Stimulated activated CD4-positive, alpha-beta T cell treated with anti-CD3 and anti-CD28 coated beads, Interleukin-2, amount 100 ng/mL, for 48 hours (primary cell): ENCODE measurements around the gene RYR2.

ENCODE experiments used
- DNase-seq, 2 donors: peaks; one replicate each; pipeline ENCODE4 v3.0.0-alpha.2; 2020

Gene RYR2

GRCh38 chr1:237033061-237033460, 8.9 kb upstream of the RYR2 start:
- no peak for DNase-seq

- no peak for DNase-seq
Observed at GRCh38 chr1:237033804-237034203, 8.2 kb upstream of the RYR2 start.

GRCh38 chr1:237035759-237036158, 6.2 kb upstream of the RYR2 start:
- no peak for DNase-seq

GRCh38 chr1:237038211-237038610, 3.8 kb upstream of the RYR2 start:
- DNase-seq: no peak

GRCh38 chr1:237040823-237041222, 1.2 kb upstream of the RYR2 start:
- DNase-seq: no peak

- DNase-seq: no peak
Observed at GRCh38 chr1:237041461-237041794, 556 bp upstream of the RYR2 start.

- DNase-seq: no peak
Observed at GRCh38 chr1:237042526-237042891, 525 bp downstream of the RYR2 start.

GRCh38 chr1:237042892-237043576, 1.1 kb downstream of the RYR2 start:
- no peak for DNase-seq

- DNase-seq: no peak
Observed at GRCh38 chr1:237043846-237044636, 2.1 kb downstream of the RYR2 start.

GRCh38 chr1:237045278-237046016, 3.5 kb downstream of the RYR2 start:
- DNase-seq: no peak

- no peak for DNase-seq
Observed at GRCh38 chr1:237048803-237049202, 6.8 kb downstream of the RYR2 start.

- DNase-seq: no peak
Observed at GRCh38 chr1:237050185-237050584, 8.2 kb downstream of the RYR2 start.

GRCh38 chr1:237050915-237051314, 8.9 kb downstream of the RYR2 start:
- no peak for DNase-seq

GRCh38 chr1:237054313-237054712, 12.3 kb downstream of the RYR2 start:
- DNase-seq: no peak

GRCh38 chr1:237058470-237058869, 16.5 kb downstream of the RYR2 start:
- no peak for DNase-seq

- no peak for DNase-seq
Observed at GRCh38 chr1:237059244-237059643, 17.3 kb downstream of the RYR2 start.

- DNase-seq: no peak
Observed at GRCh38 chr1:237062976-237063375, 21.0 kb downstream of the RYR2 start.

- DNase-seq: no peak
Observed at GRCh38 chr1:237065903-237066302, 23.9 kb downstream of the RYR2 start.

- no peak for DNase-seq
Observed at GRCh38 chr1:237070519-237070918, 28.5 kb downstream of the RYR2 start.

- DNase-seq: no peak
Observed at GRCh38 chr1:237071641-237072420, 29.8 kb downstream of the RYR2 start.

GRCh38 chr1:237074371-237075117, 32.6 kb downstream of the RYR2 start:
- DNase-seq: no peak

- DNase-seq: no peak
Observed at GRCh38 chr1:237084341-237085077, 42.5 kb downstream of the RYR2 start.
